Neuronal stem cell (in vitro differentiated cells): ENCODE data around the gene UNC93A.
"Not testable (repeated sequence)": the region's sequence is repeated elsewhere in the genome, so short reads cannot be mapped to it uniquely, and the experiment has no call there.

Source experiments
- DNase-seq: peaks from one replicate; pipeline ENCODE4 v3.0.0-alpha.2; 2013; ENCODE audit warnings: low spot score
- H2AFZ ChIP-seq: one replicate; pipeline ENCODE4 v1.6.1; 2013; ENCODE audit warnings: mild to moderate bottlenecking, low read length, inconsistent platforms
- H2AK5ac ChIP-seq: 2 replicates; pipeline ENCODE4 v1.6.1; 2013; ENCODE audit warnings: low read depth, mild to moderate bottlenecking, inconsistent platforms, low read length, moderate library complexity, mixed read lengths
- H2BK120ac ChIP-seq: 2 replicates; pipeline ENCODE4 v1.6.1; 2013; ENCODE audit warnings: low read depth, mild to moderate bottlenecking, inconsistent platforms, low read length, moderate library complexity, mixed read lengths
- H2BK12ac ChIP-seq: one replicate; pipeline ENCODE4 v1.6.1; 2013; ENCODE audit warnings: low read length, inconsistent platforms
- H2BK15ac ChIP-seq: 2 replicates; pipeline ENCODE4 v1.6.1; 2013; ENCODE audit warnings: mild to moderate bottlenecking, low read length, inconsistent platforms, mixed read lengths
- H2BK5ac ChIP-seq: one replicate; pipeline ENCODE4 v1.6.1; 2013; ENCODE audit warnings: inconsistent platforms, mild to moderate bottlenecking, low read length, moderate library complexity
- H3K14ac ChIP-seq: one replicate; pipeline ENCODE4 v1.6.1; 2013; ENCODE audit warnings: low read length, inconsistent platforms
- H3K18ac ChIP-seq: 2 replicates; pipeline ENCODE4 v1.6.1; 2013; ENCODE audit warnings: low read length, inconsistent platforms
- H3K23ac ChIP-seq: 2 replicates; pipeline ENCODE4 v1.6.1; 2013; ENCODE audit warnings: low read depth, mild to moderate bottlenecking, mixed read lengths, low read length, inconsistent platforms; ENCODE audit not compliant: poor library complexity
- H3K27ac ChIP-seq: replicated peaks from 3 replicates; pipeline ENCODE4 v1.5.1; 2013; ENCODE audit warnings: low read length, inconsistent platforms
- H3K27me3 ChIP-seq, 3 experiments: 2 replicates each; pipeline ENCODE4 v1.6.1; 2013; ENCODE audit warnings: low read length in 3 of 3, mild to moderate bottlenecking in 2 of 3, inconsistent platforms in 1 of 3, low read depth in 1 of 3, mixed read lengths in 1 of 3, moderate library complexity in 1 of 3; ENCODE audit not compliant: control insufficient read depth in 3 of 3, insufficient read depth in 3 of 3
- H3K36me3 ChIP-seq, 2 donors: replicated peaks in 1 of 2; 2 replicates each; pipeline ENCODE4 v1.6.1; 2013; ENCODE audit warnings: low read length in 2 of 2; ENCODE audit not compliant: control insufficient read depth in 2 of 2, insufficient read depth in 2 of 2
- H3K4ac ChIP-seq: 2 replicates; pipeline ENCODE4 v1.6.1; 2013; ENCODE audit warnings: inconsistent platforms, mild to moderate bottlenecking, low read length, moderate library complexity
- H3K4me1 ChIP-seq, 2 donors: 1 replicate in 1 of 2; 2 replicates in 1 of 2; pipeline ENCODE4 v1.6.1; 2013; ENCODE audit warnings: low read length in 2 of 2, low read depth in 1 of 2; ENCODE audit not compliant: control insufficient read depth in 2 of 2, insufficient read depth in 1 of 2
- H3K4me2 ChIP-seq: one replicate; pipeline ENCODE4 v1.6.1; 2013; ENCODE audit warnings: mild to moderate bottlenecking, low read length, inconsistent platforms; ENCODE audit not compliant: insufficient read depth, poor library complexity, severe bottlenecking
- H3K4me3 ChIP-seq, 2 donors: 2 replicates each; pipeline ENCODE4 v1.5.1; 2013; ENCODE audit warnings: low read length in 2 of 2, mild to moderate bottlenecking in 2 of 2, inconsistent platforms in 1 of 2, moderate library complexity in 1 of 2
- H3K79me1 ChIP-seq: one replicate; pipeline ENCODE4 v1.6.1; 2013; ENCODE audit warnings: low read depth, mild to moderate bottlenecking, inconsistent platforms, low read length, moderate library complexity
- H3K9ac ChIP-seq: one replicate; pipeline ENCODE4 v1.6.1; 2013; ENCODE audit warnings: mild to moderate bottlenecking, low read depth, low read length, inconsistent platforms; ENCODE audit not compliant: poor library complexity
- H3K9me3 ChIP-seq, 2 donors: replicated peaks in 1 of 2; 2 replicates each; pipeline versions ENCODE3 to v1.6.1; 2013; ENCODE audit warnings: low read length in 2 of 2, mild to moderate bottlenecking in 2 of 2, inconsistent platforms in 1 of 2, low read depth in 1 of 2, mixed read lengths in 1 of 2, moderate library complexity in 1 of 2; ENCODE audit not compliant: control insufficient read depth in 2 of 2, insufficient read depth in 1 of 2
- H4K8ac ChIP-seq: one replicate; pipeline ENCODE4 v1.6.1; 2013; ENCODE audit warnings: low read depth, mild to moderate bottlenecking, inconsistent platforms, low read length, moderate library complexity
- H4K91ac ChIP-seq: one replicate; pipeline ENCODE4 v1.6.1; 2013; ENCODE audit warnings: low read length, low read depth, mild to moderate bottlenecking, inconsistent platforms; ENCODE audit not compliant: poor library complexity
- WGBS, 2 donors: extraction: QIAGEN DNeasy Blood & Tissue Kit; methylation state at CpG; one replicate each; pipeline ENCODE4 v1.1.7; 2013; ENCODE audit warnings: missing lambda C conversion rate in 2 of 2, mixed read lengths in 1 of 2; ENCODE audit not compliant: insufficient read length in 2 of 2, insufficient replicate concordance in 1 of 2; ENCODE audit errors: extremely low coverage in 2 of 2; 5-methylcytosine and 5-hydroxymethylcytosine counted together

Gene UNC93A

DNA sequence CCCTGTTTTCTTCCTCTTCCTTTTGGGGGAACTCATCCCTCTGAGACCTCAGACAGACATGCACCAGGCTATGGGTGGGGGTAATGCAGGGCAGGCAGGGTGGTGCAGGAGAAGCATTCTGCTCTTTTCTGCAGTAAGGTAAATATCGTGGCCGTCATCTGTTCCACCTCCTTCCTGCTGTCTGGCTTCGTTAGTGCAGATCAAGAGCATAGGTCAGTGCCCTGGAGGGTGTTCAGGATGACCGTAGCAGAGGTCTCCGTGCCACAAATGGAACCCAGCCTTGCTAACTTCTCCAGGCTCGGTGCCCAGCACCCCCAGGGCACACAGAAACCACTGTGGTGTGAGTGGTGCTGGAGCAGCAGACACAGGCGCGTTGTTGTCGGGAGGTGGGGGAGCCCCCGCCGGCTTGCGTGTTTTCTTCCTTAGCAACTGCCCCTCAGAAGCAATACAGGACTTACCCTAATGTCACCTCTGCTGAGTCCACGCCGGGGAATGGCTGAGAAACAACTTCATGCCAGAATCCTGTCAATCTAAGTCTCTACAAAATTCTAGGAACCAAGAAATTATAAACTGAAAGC lies 42.1 kb upstream of the UNC93A start:
- not testable (repeated sequence) for H3K36me3 ChIP-seq, H3K9ac ChIP-seq, H3K14ac ChIP-seq, H2AK5ac ChIP-seq, H3K4me3 ChIP-seq, H3K79me1 ChIP-seq, H3K27ac ChIP-seq, H3K27me3 ChIP-seq, H3K18ac ChIP-seq, H3K4me2 ChIP-seq, H2BK12ac ChIP-seq, H3K4ac ChIP-seq, H3K23ac ChIP-seq, H2AFZ ChIP-seq, H2BK5ac ChIP-seq, H2BK15ac ChIP-seq, H4K8ac ChIP-seq, H4K91ac ChIP-seq, H2BK120ac ChIP-seq, H3K9me3 ChIP-seq, DNase-seq
- peaks cover 14 to 16% of the 10 kb centered on the region in 2 donors for H3K4me1 ChIP-seq
- WGBS, 2 donors, result no CpG with 5 or more reads among the region's 14 CpGs

DNA sequence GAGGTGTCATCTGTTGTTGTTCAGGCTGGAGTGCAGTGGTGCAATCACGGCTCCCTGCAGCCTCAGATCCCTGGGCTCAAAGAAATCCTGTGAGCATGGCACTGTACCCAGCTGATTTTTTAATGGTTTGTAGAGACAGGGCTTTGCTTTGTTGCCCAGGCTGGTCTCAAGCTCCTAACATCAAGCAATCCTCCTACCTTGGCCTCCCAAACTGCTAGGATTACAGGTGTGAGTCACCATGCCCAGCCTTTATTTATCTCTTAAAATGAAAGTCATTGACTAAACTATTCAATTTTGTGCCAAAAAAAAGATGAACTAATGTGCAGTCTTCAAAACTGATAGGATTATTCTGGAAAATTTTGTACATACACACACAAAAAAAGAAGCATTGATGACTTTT lies 38.8 kb upstream of the UNC93A start:
- no peak overlapping the region for H2BK12ac ChIP-seq
- no peak overlapping the region for H2BK120ac ChIP-seq
- H2AFZ ChIP-seq, result no peak overlapping the region
- H2BK15ac ChIP-seq, result no peak overlapping the region
- H4K91ac ChIP-seq, result no peak overlapping the region
- H3K4me2 ChIP-seq, result no peak overlapping the region
- WGBS, 2 donors, result no CpG with 5 or more reads among the region's 1 CpG
- no peak for DNase-seq
- no peak overlapping the region for H3K4me3 ChIP-seq
- H4K8ac ChIP-seq, result no peak overlapping the region
- H3K9ac ChIP-seq, result no peak overlapping the region
- no peaks in the 10 kb centered on the region for H3K36me3 ChIP-seq
- no peak overlapping the region for H3K27ac ChIP-seq
- no peaks in the 10 kb centered on the region for H3K27me3 ChIP-seq
- H3K14ac ChIP-seq, result no peak overlapping the region
- H3K4ac ChIP-seq, result no peak overlapping the region
- peaks cover 0 to 3% of the 10 kb centered on the region in 2 donors for H3K4me1 ChIP-seq
- H3K23ac ChIP-seq, result no peak overlapping the region
- H2AK5ac ChIP-seq, result no peak overlapping the region
- peaks cover 5 to 22% of the 10 kb centered on the region in 2 donors for H3K9me3 ChIP-seq
- no peak overlapping the region for H3K18ac ChIP-seq
- H3K79me1 ChIP-seq, result no peaks in the 10 kb centered on the region
- no peak overlapping the region for H2BK5ac ChIP-seq

DNA sequence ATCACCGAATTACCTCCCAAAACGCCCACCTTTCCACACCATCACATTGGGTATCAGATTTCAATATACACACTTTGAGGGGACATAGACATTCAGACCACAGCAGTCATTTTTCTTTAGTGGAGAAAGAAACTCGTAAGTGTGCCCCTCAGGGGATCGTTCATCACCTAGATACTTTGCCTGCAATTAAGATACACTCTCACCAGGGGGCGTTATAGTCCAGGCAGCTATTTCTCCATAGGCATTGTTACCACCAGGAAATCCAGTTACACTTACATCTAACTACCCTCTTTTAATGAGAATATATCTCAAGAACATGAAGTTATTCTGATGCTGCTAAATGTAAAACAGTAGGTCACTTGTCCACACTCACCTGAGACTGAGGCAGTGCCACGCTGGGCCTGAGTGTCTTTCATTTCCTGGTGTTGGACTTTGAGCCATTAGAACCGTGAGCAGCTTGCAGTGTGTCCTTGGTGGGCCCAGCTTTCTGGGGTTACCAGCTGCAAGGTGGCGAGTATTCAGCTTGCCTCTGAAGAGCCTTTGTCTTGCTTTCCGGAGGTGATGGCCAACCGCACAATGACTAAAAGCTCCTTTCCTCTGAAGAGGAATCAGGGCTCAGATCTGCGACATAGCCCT lies 35.1 kb upstream of the UNC93A start:
- Histone ChIP-seq H2AFZ (no peak overlapping the region), H3K4me3 (no peak overlapping the region), H4K8ac (no peak overlapping the region), H3K14ac (no peak overlapping the region), H3K27me3 (no peaks in the 10 kb centered on the region), H3K9ac (no peak overlapping the region), H2AK5ac (no peak overlapping the region), H3K79me1 (no peaks in the 10 kb centered on the region), H2BK5ac (no peak overlapping the region), H3K4me1 (no peaks in the 10 kb centered on the region), H3K18ac (no peak overlapping the region), H3K36me3 (no peaks in the 10 kb centered on the region), H3K23ac (no peak overlapping the region), H2BK120ac (no peak overlapping the region), H3K9me3 (peaks cover 6 to 22% of the 10 kb centered on the region in 2 donors), H3K4me2 (no peak overlapping the region), H2BK12ac (no peak overlapping the region), H2BK15ac (no peak overlapping the region), H4K91ac (no peak overlapping the region), H3K27ac (no peak overlapping the region), H3K4ac (no peak overlapping the region)
- WGBS, 2 donors, result no CpG with 5 or more reads among the region's 11 CpGs
- no peak for DNase-seq

DNA sequence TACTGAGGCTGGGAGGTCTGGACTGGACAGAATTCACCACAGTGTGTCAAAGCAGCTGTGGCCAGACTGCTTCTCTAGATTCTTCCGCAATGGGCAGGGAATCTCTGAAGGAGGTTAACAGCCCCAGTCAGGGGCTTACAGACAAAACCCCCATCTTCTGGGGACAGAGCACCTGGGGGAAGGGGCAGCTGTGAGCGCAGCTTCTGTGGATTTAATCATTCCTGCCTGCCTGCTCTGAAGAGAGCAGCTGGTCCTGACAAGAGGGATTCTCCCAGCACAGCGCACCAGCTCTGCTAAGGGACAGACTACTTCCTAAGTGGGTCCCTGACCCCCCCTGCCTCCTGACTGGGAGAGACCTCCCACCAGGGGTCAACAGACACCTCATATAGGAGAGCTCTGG lies 32.5 kb upstream of the UNC93A start:
- Histone ChIP-seq H2BK15ac (no peak overlapping the region), H2AFZ (no peak overlapping the region), H3K14ac (peak overlapping the region; percentile 50), H2AK5ac (no peak overlapping the region), H3K79me1 (no peaks in the 10 kb centered on the region), H3K23ac (no peak overlapping the region), H3K18ac (no peak overlapping the region), H3K27ac (no peak overlapping the region), H3K9me3 (peaks cover 6 to 19% of the 10 kb centered on the region in 2 donors), H2BK5ac (no peak overlapping the region), H3K4me1 (no peaks in the 10 kb centered on the region), H4K8ac (no peak overlapping the region), H2BK12ac (no peak overlapping the region), H2BK120ac (no peak overlapping the region), H3K4ac (no peak overlapping the region), H3K27me3 (no peaks in the 10 kb centered on the region), H4K91ac (no peak overlapping the region), H3K4me2 (no peak overlapping the region), H3K36me3 (no peaks in the 10 kb centered on the region), H3K4me3 (no peak overlapping the region), H3K9ac (no peak overlapping the region)
- no peak for DNase-seq
- WGBS, 2 donors, result no CpG with 5 or more reads among the region's 3 CpGs
